GM18499 (cell line): ENCODE measurements around the gene VILL.
A peak's percentile ranks its signal among the peaks of the same experiment; 100 is the strongest.
"Not testable (repeated sequence)": the region's sequence is repeated elsewhere in the genome, so short reads cannot be mapped to it uniquely, and the experiment has no call there.

Experiments used
- ATAC-seq: cut with Tn5 transposase; IDR thresholded peaks from one replicate; pipeline ENCODE4 v1.9.1; 2021; ENCODE audit warnings: moderate number of reproducible peaks; ENCODE audit not compliant: insufficient read depth, unreplicated experiment

Gene VILL

DNA sequence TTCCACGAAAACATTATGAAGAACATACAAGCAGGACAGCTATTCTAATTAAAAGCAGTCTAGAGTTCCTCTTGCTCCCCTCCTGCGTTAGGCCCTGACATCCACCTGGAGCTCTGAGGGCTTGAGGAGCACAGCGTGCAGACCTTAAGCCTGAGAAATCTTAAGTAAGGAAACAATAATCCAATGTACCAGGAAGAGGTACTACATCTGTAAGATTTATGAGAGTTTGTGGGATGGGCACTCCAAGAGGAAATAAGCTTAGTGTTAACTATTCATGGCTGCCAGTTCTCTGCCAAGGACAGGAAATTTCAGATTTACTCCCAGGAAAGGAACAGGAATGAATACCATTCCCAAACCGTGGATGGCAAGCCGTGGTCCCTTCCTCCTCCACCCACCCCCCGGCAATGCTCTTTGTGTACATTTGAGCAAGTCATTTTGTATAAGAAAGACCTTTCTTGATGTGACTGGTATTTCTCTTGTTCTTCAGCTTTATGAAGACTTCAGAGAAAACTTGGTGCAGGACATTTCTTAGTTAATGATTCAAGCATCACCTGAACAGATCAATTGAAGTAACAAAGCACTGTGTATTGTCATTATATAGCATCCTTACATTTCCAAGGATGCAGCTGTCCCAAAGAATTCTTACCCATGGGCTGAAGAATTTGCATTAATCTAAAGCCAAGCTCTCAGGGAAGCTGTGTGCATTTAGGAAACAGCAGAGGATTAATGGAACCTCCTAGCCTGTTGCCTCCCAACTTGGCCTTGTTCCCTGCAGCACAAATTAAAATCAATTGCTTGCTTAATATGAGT, 28.8 kb upstream of the VILL start:
- no peak for ATAC-seq

DNA sequence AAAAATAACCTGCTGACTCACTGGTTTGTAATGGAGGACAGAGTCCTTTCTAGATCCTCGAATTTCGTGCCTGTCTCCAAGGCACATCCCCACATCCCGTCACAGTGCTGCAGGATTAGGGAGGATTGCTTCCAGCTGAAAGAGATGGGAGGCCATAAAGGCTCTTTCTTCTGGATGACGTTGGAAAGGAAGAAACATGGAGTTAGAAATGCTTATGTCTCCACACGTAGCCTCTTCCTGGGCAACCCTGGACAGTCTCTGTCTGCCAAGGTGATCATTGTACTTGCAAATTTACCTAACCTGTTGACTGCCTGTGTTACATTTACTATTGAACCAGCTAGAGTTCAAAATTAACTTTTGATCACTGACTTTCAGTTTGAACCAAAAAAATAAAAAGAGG, 27.6 kb upstream of the VILL start:
- ATAC-seq: no peak

DNA sequence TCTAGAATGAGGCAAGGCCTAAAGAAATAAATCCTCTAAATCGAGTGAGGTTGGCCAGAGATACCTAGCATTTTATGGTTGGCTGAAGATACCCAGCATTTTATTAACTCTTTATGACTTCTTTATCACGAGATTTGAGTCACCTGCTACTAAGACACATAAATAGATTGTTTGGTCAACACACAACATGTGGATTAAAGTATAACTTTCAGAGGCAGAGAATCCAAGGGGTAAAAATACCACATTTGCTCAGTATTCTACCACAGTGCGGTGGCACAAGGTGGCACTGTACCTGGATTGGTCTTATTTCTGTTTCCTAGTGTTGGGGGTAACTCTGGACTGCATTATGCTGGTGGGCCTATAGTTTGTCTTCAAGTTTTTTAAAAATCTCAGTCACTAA, 27.0 kb upstream of the VILL start:
- ATAC-seq: no peak

DNA sequence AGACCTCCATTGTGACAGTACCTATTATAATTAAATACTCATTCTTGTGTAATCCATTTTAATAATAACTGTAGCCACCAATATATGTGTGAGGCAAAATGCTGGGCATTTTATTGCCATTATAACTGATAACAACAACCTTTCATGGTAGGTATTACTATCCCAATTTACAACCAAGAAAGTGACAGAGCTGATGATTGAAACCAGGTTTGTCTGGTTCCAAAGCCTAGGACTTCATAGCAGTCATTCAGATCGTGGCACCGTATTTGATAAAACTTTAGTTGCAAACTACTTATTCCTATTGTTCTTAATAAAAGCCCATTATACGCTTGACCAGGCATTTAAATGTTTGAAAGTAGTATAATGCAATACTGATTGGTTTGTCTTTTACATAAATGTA, 26.4 kb upstream of the VILL start:
- no peak for ATAC-seq

DNA sequence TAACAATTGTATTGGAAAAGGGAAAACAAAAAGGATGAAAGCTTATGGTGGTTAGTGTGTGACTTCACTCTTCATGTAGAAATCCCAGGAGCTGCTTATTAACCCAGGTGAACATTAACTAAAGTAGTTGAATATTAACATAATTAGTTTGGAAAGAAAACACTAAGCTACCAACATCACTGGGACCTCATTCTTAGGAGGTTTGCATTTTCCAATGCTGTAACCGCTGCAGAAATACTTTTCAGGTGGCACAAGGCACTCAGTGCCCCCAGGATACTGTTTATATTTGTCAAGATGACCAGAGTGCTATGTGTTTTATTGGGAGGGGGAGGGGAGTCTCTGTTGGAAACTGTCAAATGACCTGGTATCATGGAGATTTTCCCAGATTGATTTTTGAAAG, 25.9 kb upstream of the VILL start:
- ATAC-seq: no peak

DNA sequence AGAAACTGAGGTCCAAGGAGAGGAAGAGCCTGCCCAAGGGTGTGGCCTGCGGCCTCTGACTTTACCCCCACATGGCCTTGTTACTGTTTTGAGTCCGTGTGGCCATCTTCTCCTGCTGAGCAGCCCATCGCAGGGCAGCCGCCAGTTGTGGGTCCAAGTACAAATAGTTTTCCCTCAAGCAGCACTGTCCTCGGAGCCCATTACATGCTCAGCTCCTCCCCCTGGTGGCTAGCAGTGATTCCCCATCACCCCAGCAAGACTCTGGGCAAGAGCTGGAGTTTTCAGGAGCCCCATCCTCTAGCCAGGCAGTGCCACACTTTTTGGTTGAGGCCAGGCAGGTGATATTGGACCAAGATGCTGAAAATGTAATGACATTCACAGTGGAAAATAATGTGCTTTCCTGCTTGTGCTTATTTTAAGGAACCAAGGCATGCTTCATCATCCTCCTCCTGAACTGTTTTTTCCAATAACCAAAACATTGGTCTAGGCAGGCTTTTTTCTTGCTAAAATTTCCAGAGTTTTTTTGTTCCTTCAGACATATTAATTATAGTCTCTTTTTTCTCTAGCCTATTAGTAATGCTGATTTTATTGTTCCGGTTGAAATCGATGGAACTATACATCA, 23.2 kb upstream of the VILL start:
- ATAC-seq: peak; percentile 49

DNA sequence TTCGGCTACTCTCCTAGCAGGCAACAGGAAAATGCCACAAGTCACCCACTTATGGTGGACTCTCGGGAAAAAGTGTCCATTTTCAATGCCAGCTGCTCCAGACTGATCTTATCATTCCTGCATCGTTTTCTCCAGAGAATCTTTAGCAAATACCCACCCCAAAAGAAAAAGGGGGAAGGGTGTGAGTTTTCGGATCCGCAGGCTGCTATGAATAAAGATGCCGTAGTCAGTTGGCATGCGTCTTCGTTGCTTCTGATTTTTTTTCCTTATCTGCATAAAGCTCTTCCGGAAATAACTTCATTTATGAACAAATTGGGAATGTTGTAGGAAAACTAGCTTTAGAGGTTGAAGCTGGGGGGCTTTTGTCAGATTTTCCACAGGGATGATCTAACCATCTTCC, 22.4 kb upstream of the VILL start:
- ATAC-seq: no peak

DNA sequence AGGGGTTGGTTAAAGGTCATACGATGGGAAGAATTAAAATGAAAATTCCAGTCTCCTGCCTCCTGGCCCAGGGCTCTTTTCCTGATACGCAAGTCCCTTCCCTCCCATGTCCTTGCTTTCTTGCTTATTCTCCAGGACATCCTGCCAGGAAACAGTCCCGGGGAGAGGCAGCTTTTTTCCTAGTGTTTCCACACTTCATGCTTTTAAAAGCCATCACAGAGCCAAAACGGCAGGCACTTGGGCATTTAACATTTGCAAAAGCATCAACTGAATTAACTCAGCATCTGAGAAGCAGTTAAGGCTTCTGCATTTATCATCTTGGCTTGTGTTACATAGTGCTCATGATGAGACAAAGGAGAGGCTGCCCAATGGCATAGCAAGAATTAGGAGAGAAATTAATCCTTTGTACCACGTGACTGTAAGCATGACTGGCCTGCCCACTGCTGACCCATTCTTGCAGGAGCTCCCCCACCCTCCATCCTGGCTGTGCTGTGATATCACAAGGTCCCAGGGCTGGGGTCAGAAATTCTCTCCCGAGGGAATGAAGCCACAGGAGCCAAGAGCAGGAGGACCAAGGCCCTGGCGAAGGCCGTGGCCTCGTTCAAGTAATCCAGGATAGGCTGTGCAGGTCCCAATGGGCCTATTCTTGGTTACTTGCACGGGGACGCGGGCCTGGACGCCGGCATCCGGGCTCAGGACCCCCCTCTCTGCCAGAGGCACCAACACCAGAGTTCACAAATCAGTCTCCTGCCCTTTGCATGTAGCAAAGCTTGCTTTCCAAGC, 21.6 kb upstream of the VILL start:
- ATAC-seq: no peak

DNA sequence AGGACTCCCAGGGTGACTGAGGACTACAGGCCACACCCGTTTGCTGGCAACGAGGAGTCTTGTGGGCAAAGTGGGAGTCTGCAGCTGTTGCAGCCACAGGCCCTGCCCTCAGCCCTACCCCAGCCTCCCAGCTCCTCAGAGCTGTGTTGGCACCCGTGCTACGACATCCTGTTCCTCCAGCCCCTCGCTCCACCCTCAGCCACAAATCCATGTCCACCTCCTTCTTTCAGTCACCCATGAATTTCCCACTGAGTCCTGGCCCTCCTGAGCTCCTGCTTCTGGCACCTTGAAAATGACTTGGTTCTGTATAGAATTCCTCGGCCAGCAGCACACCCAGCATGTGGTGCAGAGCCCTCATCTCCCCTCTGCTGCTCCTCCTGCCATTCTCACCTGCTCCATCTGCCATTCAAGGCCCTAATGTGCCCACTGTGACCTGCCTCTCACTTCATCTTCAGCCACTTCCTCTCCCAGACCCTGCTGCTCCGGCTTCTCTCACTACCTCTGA, 20.9 kb upstream of the VILL start:
- ATAC-seq: no peak

DNA sequence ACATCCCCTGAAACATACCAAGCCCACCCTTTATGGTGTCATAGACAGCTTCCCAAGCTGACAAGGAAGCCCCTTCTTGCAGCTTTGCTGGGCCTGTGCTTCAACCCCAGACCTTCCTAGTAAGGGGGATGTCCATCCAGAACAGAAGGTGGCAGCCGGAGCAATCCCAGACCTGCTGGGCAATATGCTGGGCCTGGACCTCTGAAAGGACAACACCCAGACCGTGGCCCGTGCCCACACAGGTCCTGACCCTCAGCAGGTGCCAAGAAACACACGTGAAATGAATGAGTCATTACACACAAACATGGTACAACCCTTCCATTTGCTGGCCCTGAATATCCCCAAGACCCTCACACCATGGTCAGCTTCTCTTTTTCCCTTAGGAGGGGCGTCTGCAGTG, 19.8 kb upstream of the VILL start:
- ATAC-seq: no peak

DNA sequence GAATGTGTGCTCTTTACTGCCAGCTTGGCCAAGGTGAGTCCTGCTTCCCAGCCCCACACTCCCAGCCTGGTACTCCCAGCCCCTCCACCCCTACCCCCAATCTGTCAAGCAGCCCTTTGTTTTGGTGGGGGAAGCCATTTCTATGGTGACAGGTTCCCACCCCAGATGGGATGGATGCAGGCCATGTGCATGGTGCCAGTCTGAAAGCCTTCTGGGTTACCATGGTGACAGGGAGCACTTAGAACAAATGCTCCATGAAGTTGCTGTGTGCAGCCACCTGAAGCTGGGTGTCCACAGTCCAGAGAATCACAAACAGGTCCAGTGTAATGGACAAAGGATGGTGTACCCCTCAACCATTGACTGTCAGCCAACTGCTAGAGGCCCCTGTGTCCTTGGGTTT, 19.1 kb upstream of the VILL start:
- no peak for ATAC-seq

DNA sequence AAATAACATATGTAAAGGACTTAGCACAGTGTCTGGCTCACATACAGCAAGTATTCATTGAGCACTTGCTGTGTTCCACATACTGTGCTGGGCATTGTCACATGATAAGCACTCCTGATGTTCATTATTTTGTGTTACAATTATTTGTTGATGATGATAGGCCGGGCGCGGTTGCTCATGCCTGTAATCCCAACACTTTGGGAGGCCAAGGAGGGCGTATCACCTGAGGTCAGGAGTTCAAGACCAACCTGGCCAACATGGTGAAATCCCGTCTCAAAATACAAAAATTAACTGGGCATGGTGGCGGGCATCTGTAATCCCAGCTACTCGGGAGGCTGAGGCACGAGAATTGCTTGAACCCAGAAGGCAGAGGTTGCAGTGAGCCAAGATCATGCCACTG, 18.5 kb upstream of the VILL start:
- ATAC-seq: not testable (repeated sequence)

DNA sequence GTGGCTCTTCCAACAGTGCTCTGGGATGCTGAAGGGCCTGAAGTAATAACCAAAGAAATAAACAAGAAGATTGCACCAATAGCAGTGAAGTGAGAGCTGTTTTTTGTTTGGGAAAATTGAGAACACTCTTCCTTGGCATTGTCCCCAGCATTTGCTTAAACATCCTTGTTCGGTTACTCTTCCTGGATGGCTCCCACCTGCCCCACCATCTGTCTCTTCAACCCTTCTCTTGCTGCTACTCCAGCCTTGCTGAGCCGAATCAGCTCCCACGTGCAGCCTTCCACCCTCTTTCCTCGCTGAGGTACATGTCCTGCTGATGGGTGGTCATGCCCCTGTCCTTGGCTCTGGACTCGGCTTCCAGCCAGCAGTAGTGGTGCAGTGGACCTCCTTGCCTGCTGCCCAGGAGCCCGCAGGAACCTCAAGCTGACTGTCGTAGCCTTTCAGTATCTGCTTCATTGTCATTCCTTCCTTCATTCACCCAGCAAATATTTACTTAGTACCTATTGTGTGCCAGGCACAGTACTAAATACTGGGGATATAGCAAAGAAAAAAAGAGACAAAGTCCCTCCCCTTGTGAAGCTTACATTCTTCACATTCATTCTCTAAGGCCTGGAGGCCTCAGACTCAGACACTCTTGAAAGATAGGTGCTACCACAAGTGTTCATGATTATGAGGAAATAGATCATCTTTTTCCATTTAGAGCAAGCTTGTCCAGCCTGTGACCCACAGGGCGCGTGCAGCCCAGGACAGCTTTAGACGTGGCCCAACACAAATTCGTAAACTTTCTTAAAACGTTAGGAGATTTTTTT, 17.1 kb upstream of the VILL start:
- ATAC-seq: no peak

DNA sequence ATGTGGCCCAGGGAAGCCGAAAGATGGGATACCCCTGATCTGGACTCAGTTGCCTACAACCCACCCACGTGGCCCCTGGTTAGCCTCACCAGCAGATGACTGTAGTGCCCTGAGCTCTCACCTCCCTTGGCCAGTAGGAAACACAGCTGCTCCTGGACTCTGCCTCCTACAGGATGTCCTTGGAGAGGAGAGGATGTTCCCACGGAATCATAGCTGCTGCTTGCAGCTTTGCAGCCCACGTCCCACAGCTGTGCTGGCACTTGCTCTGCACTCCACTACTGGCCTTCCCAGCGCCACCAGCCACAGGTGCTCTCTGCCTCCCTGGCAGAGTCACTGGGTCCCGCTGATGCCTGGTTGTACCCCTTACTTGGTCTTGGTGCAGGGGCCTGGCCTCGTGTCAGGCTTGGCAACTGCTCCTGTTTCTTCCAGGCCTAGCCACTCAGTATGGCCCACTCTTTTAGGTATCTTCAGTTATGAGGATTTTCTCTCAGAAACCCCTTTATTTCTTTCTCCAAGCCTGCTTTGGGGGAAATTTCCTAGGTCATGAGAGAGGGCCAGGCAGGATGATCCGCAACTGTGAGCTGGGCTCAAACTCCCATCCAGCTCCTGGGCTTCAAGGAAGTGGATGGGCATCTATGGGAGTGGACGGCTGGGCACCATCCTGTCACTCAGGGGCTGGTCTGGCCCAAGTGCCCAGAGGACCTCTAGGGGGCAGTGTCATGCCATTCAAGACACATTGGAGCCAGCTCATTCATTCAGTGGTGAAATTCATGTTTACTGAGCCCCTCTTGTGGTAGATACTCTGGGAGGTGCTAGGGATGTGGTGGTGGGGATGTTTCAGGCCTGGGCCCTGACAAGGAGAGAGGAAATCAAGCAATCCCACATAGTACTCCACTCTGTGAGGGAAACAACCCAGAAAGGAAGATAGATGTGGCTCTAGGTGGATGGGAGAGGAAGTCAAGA, 16.2 kb upstream of the VILL start:
- ATAC-seq: peak; percentile 53

DNA sequence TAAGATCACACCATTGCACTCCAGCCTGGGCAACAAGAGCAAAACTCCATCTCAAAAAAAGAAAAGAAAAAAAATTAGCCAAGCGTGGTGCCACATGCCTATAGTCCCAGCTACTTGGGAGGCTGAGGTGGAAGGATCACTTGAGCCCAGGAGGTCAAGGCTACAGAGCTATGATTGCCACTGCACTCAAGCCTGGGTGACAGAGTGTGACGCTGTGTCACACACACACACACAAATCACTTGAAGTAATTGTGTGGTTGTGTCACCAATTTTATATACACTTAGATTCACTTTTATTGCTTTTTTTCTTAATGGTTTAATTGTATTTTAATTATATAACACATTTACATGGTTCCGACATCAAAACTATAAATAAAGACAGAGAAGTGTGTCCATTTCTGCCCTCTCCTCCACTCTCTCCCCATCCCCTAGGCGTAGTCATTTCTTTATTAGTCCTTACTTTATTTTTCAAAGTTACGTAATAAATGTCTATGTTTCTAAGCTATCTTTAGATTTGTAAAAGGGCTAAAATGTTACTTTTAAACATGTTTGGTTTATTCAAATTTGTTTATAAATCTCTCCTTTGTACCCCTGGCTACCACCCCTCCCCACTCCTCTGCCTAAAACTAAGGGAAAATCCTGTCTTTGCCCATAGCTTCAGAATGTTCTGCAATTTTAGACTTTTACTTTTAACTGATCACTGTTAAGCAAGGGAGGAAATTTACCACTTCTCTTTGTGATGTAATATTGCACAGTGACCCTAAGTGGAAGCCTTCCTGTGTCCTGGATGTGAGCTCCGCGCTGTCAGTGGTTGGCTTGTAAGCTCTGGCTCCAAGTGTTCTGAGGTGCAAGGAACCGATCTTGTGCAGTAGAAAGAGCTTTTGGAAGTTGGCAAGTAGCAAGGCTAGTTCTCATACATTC, 10.8 kb upstream of the VILL start:
- no peak for ATAC-seq

DNA sequence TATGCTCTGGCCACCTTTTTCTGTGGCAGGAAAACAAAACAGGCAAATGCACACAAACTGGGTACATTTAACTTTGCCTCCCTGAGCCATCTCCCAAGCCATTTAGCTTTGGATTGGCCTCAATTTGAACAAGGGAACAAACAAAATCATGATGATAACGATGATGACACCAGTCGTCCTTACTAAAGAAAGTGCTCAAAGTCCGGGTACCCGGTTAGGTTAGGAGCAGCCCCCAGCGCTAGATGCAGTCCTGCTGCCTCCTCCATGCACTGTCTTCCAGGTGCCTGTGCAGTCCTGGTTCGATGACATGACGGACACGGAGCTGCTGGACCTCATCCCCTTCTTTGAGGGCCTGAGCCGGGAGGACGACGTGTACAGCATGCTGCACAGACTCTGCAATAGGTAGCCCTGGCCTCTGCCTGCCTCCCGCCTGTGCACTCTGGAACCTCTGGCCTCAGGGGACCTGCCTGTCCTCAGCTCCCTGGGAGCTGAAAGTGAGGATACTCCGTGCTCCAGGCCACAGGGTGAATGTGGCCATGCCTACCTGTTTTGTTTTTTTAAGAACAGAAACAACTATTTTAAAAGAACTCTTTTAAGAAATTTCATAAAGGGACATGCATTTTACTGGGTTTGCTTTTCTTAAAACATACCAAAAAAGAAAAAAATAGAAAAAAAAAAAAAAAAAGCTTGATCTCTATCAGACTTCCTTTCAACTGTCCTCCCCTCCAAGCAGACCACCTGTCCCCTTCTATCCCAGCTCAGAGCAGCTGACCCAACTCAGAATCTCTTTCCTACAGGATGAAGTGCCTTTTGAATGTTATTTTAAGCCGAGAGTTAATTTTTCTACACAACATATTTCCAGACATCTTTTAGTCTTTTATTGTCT, 9.9 kb upstream of the VILL start:
- ATAC-seq: no peak

DNA sequence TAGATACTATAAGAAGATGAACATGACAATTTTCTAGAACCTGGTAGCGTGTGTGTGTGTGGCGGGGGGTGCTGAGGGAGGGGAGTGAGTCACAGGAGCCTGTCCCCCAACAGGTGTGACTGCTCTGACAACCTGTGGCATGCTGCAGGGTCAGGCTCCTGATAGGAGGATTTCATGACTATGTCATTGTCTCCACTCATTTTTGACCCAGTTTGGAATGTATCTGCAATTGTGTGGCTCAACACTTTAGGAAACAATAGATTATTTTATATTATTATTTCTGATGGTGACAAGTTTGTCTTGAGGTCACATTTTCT, 9.3 kb upstream of the VILL start:
- ATAC-seq: no peak
